ENCODE data around the gene C19orf25. TPM values are rescaled to one million over a fixed set of nuclear protein-coding genes. Genes with fewer than 3 reads are reported as not detected.

The C19orf25 gene
- total and polyA plus RNA-seq, 9 of the 15 experiments (the other 6 are each of a cell fraction or from before 2014, with no cell fraction given): 0.79 to 96.0 (median 36.1) TPM

- TF ChIP-seq POLR2AphosphoS5 (IDR thresholded peaks at IDR 0.05; ENCODE audit: control insufficient read depth, insufficient read depth, low read depth, low read length): peak; percentile 96
- TF ChIP-seq POLR2G (IDR thresholded peaks at IDR 0.05; ENCODE audit: low read depth, low read length): peak; percentile 100
- no peak for TF ChIP-seq ZNF740 (CRISPR knock-in tag; IDR thresholded peaks at IDR 0.05)
- no peak for TF ChIP-seq ZNF740 (tag; IDR thresholded peaks at IDR 0.05)
- TF ChIP-seq NFE2 (IDR thresholded peaks at IDR 0.05; ENCODE audit: low read depth): peak; percentile 23; the same call in 1 of the 2 replicates
- peak; percentile 96 for TF ChIP-seq U2AF1 (optimal IDR thresholded peaks at IDR 0.05; ENCODE audit: low read depth, low read length)
- TF ChIP-seq LCOR (CRISPR knock-in tag; IDR thresholded peaks at IDR 0.05): peak; percentile 94
- peak; percentile 95 for TF ChIP-seq FIP1L1 (IDR thresholded peaks at IDR 0.05; ENCODE audit: low read depth, low read length, poor library complexity, severe bottlenecking)
- peak; percentile 83 for TF ChIP-seq KAT7 (CRISPR knock-in tag; IDR thresholded peaks at IDR 0.05; ENCODE audit: borderline replicate concordance)
- TF ChIP-seq MCM3 (IDR thresholded peaks at IDR 0.05): no peak
- peak; percentile 85 for TF ChIP-seq PRPF4 (IDR thresholded peaks at IDR 0.05; ENCODE audit: insufficient read depth, low read depth, low read length, poor library complexity, severe bottlenecking)
- peak; percentile 59; the same call in 1 of the 2 replicates for TF ChIP-seq HMGXB4 (CRISPR knock-in tag; IDR thresholded peaks at IDR 0.05)
- TF ChIP-seq ZBTB8A (IDR thresholded peaks at IDR 0.05; ENCODE audit: partially characterized antibody): no peak
- TF ChIP-seq KLF16 (IDR thresholded peaks at IDR 0.05): peak; percentile 75; the same call in 1 of the 2 replicates
- TF ChIP-seq CBX8 (IDR thresholded peaks at IDR 0.05; ENCODE audit: borderline replicate concordance, extremely low read depth, low read depth, low read length, poor library complexity, severe bottlenecking): no peak
- peak; percentile 66 to 78 for TF ChIP-seq FOXK2 (conservative IDR thresholded peaks at IDR 0.05 in 1 of 2, IDR thresholded peaks at IDR 0.05 in 1 of 2; ENCODE audit: low read depth in 2 of 2)
- TF ChIP-seq GATA2 (CRISPR knock-in tag; IDR thresholded peaks at IDR 0.05): 0 out of 2 replicates have a peak, but pooled peaks have one; percentile 14
- TF ChIP-seq SAFB (IDR thresholded peaks at IDR 0.05; ENCODE audit: borderline replicate concordance, low read depth, low read length): peak; percentile 36; the same call in 1 of the 2 replicates
- peak; percentile 99 for TF ChIP-seq BRD9 (IDR thresholded peaks at IDR 0.05; ENCODE audit: low read depth, partially characterized antibody)
- TF ChIP-seq CTBP1 (IDR thresholded peaks at IDR 0.05; ENCODE audit: borderline replicate concordance): peak; percentile 93
- peak in 1 of 2 experiments; percentile 78; a peak in 3 of 4 replicates for TF ChIP-seq SIN3A (IDR thresholded peaks at IDR 0.05; ENCODE audit: borderline replicate concordance in 2 of 2, control insufficient read depth in 1 of 2, low read depth in 2 of 2, low read length in 2 of 2)
- peak; percentile 72; the same call in 1 of the 2 replicates for TF ChIP-seq ZC3H4 (CRISPR knock-in tag; IDR thresholded peaks at IDR 0.05; ENCODE audit: borderline replicate concordance)
Observed at GRCh38 chr19:1438035-1438932, 40.7 kb downstream of the C19orf25 start, which contains the start of gene RPS15 (continued).

Data from K562 (cell line).